CD4-positive, alpha-beta T cell treated with Interleukin-15 for 1 hour (primary cell): ENCODE measurements around the gene DTX4.

Source experiments
- DNase-seq: peaks from one replicate; pipeline ENCODE4 v3.0.0-alpha.2; 2020

Gene DTX4

GRCh38 chr11:59173080-59173963, 1.4 kb downstream of the DTX4 start:
- DNase-seq: no peak

- no peak for DNase-seq
These were observed 2.2 kb downstream of the DTX4 start for GRCh38 chr11:59173964-59174663.

DNA sequence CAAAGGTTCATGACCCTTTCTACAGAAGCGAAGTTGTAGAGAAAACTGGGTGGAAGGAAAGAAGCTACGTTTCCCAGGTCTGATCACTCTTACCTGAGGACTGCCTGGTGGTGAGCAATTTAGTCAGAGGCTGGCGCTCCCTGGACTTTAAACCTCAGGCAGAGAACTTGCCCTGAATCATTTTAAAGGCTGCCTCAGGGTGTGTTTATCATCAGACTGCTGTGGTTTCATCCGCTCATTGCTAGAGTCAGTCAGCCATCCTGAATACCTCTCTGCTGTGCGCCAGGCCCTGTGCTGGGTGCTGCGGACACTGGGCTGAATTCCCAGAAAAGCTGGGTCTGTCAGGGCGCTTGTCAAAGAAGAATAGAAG, 2.7 kb downstream of the DTX4 start:
- DNase-seq: no peak

DNA sequence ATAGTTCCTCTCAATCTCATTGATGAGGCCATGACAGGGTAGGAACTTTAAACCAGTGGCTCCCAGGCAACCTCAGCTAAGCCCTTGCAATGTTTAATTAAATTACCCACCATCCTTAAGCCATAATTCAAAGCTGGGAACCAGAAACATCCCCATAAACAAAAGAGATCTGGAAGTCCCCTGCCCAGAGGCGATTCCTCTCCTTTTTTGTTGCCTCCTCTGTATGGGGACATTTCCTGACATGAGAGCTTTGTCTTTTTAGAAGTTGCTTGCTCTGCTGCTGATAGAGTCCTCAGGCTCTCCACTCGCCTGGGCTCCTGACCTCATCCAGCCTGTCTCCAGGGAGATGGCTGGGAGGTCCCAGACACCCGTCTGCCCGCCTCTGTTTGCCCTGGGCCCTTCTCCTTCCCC, 3.2 kb downstream of the DTX4 start:
- no peak for DNase-seq

DNA sequence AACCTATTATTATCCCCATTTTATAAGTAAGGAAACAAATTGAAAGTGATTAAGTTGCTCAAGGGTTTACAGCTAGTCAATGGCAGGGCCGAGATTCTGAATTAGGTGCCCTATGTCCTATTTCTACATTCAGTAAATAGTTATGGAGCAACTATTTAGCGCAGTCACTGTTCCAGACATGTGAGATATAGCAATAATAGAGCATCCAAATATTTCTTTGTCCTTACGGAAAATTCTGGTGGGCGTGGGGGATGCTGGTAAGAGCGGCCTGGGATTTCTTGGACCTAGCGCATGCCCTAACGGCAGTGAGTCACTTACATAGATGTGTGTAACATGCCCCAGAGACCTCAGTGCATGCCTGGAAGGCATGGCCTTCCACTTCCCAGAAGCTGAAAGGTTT, 4.4 kb downstream of the DTX4 start:
- no peak for DNase-seq

DNA sequence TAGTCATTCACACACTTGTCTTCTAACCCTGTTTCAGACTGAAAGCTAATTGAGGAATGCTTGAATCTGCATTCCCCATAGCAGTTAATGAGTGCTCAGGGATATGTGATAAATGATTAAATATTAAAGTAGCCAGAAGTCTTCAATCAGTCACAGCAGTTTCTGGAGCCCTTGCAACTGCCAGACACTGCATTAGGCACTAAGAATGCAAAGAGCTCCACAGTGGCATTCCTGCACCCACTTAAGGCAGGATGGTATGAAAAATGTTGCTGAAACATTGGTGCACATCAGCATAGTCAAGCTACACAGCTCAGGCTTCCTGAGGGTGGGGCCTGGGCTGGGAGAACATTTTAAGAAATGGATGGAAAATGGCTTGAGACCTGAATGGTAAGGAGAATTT, 6.5 kb downstream of the DTX4 start:
- DNase-seq: no peak

- DNase-seq: no peak
These were observed 7.2 kb downstream of the DTX4 start for GRCh38 chr11:59179121-59179520.

DNA sequence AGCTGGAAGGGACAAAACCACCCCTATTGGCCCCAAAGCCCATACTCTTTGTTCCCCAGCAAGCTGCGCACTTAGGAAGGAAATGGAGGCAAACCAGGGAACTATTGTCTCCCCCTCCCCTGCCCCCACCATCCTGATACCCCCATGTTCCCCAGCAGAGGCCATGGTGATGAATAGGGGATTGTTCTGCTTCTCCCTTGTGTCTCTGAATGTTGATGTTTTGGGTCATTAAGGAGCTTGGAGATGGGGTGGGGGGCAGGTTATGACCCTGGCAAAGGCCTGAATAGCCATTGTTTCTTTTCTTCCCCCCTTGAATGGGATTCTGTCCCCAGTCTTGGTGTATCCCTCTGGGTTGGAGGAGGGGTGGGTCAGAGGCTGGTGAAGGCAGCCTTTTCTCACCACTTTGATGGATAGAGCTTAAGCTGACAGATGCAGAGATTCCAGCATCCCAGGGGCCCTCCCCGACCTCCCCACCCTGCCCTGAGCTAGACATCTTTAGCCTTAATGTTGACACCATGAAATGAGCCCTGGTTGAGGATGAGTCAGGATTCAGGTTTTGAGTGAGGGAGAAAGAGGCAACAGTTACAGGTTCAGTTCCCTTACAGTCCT, 8.3 kb downstream of the DTX4 start:
- DNase-seq: no peak

GRCh38 chr11:59180907-59181306, 9.0 kb downstream of the DTX4 start:
- DNase-seq: no peak

DNA sequence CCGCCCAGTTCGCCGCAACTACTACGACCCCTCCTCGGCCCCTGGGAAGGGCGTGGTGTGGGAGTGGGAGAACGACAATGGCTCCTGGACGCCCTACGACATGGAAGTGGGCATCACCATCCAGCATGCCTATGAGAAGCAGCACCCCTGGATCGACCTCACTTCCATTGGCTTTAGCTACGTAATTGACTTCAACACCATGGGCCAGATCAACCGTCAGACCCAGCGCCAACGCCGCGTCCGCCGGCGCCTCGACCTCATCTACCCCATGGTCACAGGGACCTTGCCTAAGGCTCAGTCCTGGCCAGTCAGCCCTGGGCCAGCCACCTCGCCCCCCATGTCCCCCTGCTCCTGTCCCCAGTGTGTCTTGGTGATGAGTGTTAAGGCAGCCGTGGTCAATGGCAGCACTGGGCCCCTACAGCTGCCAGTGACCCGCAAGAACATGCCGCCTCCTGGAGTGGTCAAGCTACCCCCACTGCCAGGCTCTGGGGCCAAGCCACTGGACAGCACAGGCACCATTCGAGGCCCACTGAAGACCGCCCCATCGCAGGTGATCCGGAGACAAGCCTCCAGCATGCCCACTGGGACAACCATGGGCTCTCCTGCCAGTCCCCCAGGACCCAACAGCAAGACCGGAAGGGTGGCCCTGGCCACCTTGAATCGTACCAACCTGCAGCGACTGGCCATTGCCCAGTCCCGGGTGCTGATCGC, 10.0 kb downstream of the DTX4 start:
- DNase-seq: no peak

DNA sequence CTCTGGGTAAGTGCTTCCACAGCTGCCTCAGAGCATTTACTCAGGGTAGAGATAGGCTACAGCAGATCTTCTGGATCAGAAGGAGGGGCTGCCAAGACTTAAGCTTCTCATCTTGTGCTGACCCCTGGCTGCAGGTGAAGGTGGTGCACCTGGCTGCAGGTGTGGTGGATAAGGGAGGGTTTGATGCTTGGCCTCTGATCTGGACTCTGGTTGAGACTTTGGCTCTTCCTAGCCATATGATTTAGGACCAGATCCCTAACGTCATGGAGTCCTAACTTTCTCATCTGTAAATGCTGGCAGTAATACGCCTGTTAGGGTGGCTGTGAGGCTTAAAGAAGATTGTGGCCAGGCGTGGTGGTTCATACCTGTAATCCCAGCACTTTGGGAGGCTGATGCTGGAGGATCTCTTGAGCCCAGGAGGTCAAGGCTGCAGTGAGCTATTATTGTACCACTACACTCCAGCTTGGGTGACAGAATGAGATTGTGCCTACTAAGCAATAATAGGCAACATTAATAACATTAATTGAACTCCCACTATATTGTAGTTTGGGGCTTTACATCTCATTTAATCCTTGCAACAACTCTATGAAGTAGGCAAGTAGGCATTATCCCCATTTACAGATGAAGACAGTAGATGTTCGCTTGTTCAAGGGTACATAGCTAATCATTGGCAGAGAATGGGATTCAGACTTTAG, 10.7 kb downstream of the DTX4 start:
- DNase-seq: no peak

GRCh38 chr11:59183771-59184170, 11.8 kb downstream of the DTX4 start:
- DNase-seq: no peak

DNA sequence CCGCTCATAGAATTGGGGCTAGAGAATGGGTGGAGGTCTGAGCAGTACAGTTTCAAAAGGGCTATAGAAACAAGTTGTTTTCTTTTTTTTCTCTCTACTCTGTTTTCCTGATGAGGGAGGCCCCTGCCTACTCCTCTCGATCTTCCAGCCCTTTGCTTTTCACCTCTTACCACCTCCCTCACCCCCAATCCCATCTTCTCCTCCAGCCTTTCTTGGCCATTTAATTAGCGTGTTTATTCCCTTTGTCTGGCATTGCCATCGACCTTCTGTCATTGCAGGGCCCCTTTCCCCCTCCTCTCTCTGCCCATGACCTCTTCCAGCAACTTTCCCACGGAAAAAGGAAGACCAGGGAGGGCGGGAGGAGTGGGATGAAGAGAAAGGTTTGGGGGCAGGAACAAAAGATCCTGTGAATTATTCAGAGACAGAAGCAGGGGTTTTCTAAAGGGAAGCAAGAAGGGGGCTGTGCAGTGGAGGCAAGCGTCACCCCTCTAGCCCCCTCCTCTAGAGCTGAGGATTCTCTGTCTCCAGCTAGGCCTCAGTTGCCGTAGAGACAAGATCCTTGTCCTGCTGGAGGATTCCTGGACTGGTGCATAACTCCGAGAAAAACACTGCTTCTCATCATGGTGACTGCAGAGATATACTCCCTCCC, 12.9 kb downstream of the DTX4 start:
- DNase-seq: no peak

DNA sequence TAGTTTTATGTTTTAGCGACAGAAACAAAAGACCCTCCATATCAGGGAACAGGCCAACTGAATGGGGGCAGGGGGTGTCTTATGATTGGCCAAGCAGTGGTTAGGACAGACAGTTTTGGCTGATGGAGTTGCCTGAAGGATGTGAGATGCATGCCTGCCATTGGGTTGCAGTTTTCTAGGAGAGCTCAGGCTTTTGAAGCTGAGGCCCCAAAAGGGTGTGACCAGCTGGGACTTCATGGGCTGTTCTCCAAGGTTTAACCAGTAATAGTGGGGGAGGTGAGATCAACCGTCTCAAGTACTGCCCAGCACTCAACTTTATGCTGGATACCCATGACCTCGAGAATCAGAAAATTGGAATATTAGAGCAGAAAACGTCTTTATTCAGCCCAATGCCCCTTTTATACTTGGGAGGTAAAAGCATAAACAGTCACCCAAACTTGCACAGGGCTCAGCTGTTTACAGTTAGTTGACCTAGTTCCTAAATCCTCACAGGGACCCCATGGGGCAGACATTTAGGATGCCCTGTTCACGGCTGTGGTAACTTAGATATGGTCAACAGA, 13.5 kb downstream of the DTX4 start:
- DNase-seq: no peak

DNA sequence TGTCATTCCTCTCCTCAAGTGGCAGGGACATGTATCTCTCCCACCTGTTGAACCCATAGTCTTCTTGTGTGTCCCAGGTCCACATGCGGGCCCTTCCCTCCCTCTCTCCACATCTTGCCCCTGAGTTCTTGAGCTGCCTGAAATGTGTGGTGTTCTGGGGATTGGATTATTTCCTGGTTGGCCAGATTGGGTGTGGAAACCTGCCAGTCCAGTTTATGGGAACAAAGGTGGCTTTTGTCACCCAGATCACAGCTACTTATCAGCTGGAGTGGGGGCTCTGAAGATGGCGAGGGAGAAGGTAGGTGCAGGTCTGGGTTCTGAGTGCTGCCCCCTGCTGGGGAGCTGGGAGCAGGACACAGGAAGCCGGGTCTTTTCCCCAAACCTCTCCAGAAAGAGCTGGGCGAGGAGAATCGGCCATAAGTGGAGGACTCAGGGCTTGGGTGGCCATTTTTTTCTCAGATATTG, 14.2 kb downstream of the DTX4 start:
- DNase-seq: peak; percentile 48

- DNase-seq: no peak
These were observed 15.1 kb downstream of the DTX4 start for GRCh38 chr11:59187035-59187434.

GRCh38 chr11:59187587-59187986, 15.7 kb downstream of the DTX4 start:
- no peak for DNase-seq

DNA sequence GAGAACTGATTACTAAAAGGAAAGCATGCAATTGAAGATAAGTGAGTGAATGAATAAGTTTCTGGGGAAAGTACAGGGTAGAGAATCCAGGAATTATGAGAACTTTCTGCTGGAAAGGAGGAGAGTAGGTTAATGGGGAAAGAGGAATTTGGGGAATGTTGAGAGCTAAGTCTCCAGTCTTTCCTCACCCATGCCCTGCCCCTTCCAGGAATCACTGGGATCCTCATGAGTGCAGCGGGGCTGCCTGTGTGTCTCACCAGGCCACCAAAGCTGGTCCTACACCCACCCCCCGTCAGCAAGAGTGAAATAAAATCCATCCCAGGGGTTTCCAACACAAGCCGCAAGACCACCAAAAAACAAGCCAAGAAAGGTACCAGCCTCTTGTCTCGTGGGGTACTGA, 17.0 kb downstream of the DTX4 start:
- no peak for DNase-seq

GRCh38 chr11:59189986-59190385, 18.1 kb downstream of the DTX4 start:
- no peak for DNase-seq

GRCh38 chr11:59191095-59191494, 19.2 kb downstream of the DTX4 start:
- DNase-seq: no peak

GRCh38 chr11:59191890-59192289, 20.0 kb downstream of the DTX4 start:
- no peak for DNase-seq
